GM19240 (cell line): ENCODE results near the gene USP15.

Experiments
- DNase-seq: peaks from one replicate; pipeline ENCODE4 v3.0.0; 2011; ENCODE audit warnings: low spot score; ENCODE audit not compliant: insufficient read length

Gene USP15

GRCh38 chr12:62259993-62260732 lies at the start of gene USP15:
Gene USP15 (plus strand): TSS chr12:62260404. CDS start chr12:62260415, 11 bp downstream.
- peak; percentile 23 for DNase-seq

- no peak for DNase-seq
Observed at GRCh38 chr12:62210422-62210821, 49.8 kb upstream of the USP15 start.

- no peak for DNase-seq
Observed at GRCh38 chr12:62211510-62211909, 48.7 kb upstream of the USP15 start.

- DNase-seq, result no peak
Observed at GRCh38 chr12:62214846-62215245, 45.4 kb upstream of the USP15 start.

GRCh38 chr12:62215506-62215905 lies 44.7 kb upstream of the USP15 start:
- no peak for DNase-seq

- no peak for DNase-seq
Observed at GRCh38 chr12:62217466-62218194, 42.6 kb upstream of the USP15 start.

- no peak for DNase-seq
Observed at GRCh38 chr12:62221107-62221506, 39.1 kb upstream of the USP15 start.

GRCh38 chr12:62224601-62225000 lies 35.6 kb upstream of the USP15 start:
- DNase-seq, result no peak

- no peak for DNase-seq
Observed at GRCh38 chr12:62227091-62227490, 33.1 kb upstream of the USP15 start.

GRCh38 chr12:62230652-62231051 lies 29.6 kb upstream of the USP15 start:
- DNase-seq, result no peak

GRCh38 chr12:62232143-62232729 lies 28.0 kb upstream of the USP15 start:
- no peak for DNase-seq

- DNase-seq, result no peak
Observed at GRCh38 chr12:62233805-62234204, 26.4 kb upstream of the USP15 start.

GRCh38 chr12:62239571-62239970 lies 20.6 kb upstream of the USP15 start:
- DNase-seq, result no peak

- DNase-seq, result no peak
Observed at GRCh38 chr12:62247281-62248045, 12.7 kb upstream of the USP15 start.

- DNase-seq, result no peak
Observed at GRCh38 chr12:62248873-62249272, 11.3 kb upstream of the USP15 start.

- no peak for DNase-seq
Observed at GRCh38 chr12:62249419-62249818, 10.8 kb upstream of the USP15 start.

- peak; percentile 3 for DNase-seq
Observed at GRCh38 chr12:62250671-62251608, 9.3 kb upstream of the USP15 start.

GRCh38 chr12:62251609-62251958 lies 8.6 kb upstream of the USP15 start:
- no peak for DNase-seq

GRCh38 chr12:62252576-62252975 lies 7.6 kb upstream of the USP15 start:
- no peak for DNase-seq

GRCh38 chr12:62254967-62255366 lies 5.2 kb upstream of the USP15 start:
- DNase-seq, result no peak
